Loucy (cell line): ENCODE data around the gene FYN.

Source experiments
- H2AFZ ChIP-seq: fragments of 200-600 bp; sonication (generic); 2 replicates; pipeline ENCODE4 v1.6.0; 2016; ENCODE audit warnings: antibody characterized with exemption, mild to moderate bottlenecking, low read length, moderate library complexity
- H3F3A ChIP-seq: fragments of 200-600 bp; 2 replicates; pipeline ENCODE4 v1.6.0; 2016; ENCODE audit warnings: antibody characterized with exemption, low read depth, mild to moderate bottlenecking
- H3K27me3 ChIP-seq: fragments of 200-600 bp; sonication (generic); 2 replicates; pipeline ENCODE4 v1.6.1; 2014; ENCODE audit warnings: low read length, mild to moderate bottlenecking; ENCODE audit not compliant: insufficient read depth, poor library complexity, severe bottlenecking
- H3K36me3 ChIP-seq: fragments of 200-600 bp; sonication (generic); 2 replicates; pipeline ENCODE4 v1.6.1; 2016; ENCODE audit warnings: low read length; ENCODE audit not compliant: insufficient read depth
- H3K4me1 ChIP-seq: fragments of 200-600 bp; sonication (generic); 2 replicates; pipeline ENCODE4 v1.5.1; 2014; ENCODE audit warnings: low read length, mild to moderate bottlenecking; ENCODE audit not compliant: insufficient read depth, poor library complexity, severe bottlenecking
- H3K4me2 ChIP-seq: fragments of 200-600 bp; sonication (generic); 2 replicates; pipeline ENCODE4 v1.6.0; 2014; ENCODE audit warnings: antibody characterized with exemption, low read length, low read depth, mild to moderate bottlenecking; ENCODE audit not compliant: poor library complexity, severe bottlenecking
- H3K4me3 ChIP-seq: fragments of 200-600 bp; sonication (generic); 2 replicates; pipeline ENCODE4 v1.5.1; 2014; ENCODE audit warnings: low read length, mild to moderate bottlenecking, mixed read lengths; ENCODE audit not compliant: poor library complexity, severe bottlenecking
- H3K79me2 ChIP-seq: fragments of 200-600 bp; sonication (generic); 2 replicates; pipeline ENCODE4 v1.6.1; 2014; ENCODE audit warnings: low read length; ENCODE audit not compliant: insufficient read depth
- H3K9ac ChIP-seq: fragments of 200-600 bp; sonication (generic); 2 replicates; pipeline ENCODE4 v1.6.0; 2014; ENCODE audit warnings: mild to moderate bottlenecking, low read depth, low read length, moderate library complexity; ENCODE audit not compliant: poor library complexity, severe bottlenecking
- H3K9me2 ChIP-seq: fragments of 200-600 bp; sonication (generic); replicated peaks from 2 replicates; pipeline ENCODE4 v1.6.1; 2016; ENCODE audit warnings: low read depth, low read length, mixed read lengths
- H3K9me3 ChIP-seq: fragments of 200-600 bp; sonication (generic); 2 replicates; pipeline ENCODE4 v1.6.1; 2014; ENCODE audit warnings: mild to moderate bottlenecking, antibody characterized with exemption, low read length, low read depth; ENCODE audit not compliant: insufficient read depth
- H4K20me1 ChIP-seq: fragments of 200-600 bp; sonication (generic); 2 replicates; pipeline ENCODE4 v1.6.0; 2014; ENCODE audit warnings: antibody characterized with exemption, low read length, mild to moderate bottlenecking; ENCODE audit not compliant: insufficient read depth, poor library complexity, severe bottlenecking
- CTCF ChIP-seq: fragments of 200-600 bp; sonication (generic); conservative IDR thresholded peaks from 2 replicates; pipeline ENCODE4 v1.5.1; 2014; ENCODE audit warnings: mild to moderate bottlenecking, antibody characterized with exemption, low read length
- EZH2phosphoT487 ChIP-seq: fragments of 200-600 bp; IDR thresholded peaks from 2 replicates; pipeline ENCODE4 v1.6.1; 2018; ENCODE audit warnings: antibody characterized with exemption, mild to moderate bottlenecking, moderate library complexity, borderline replicate concordance

Gene FYN

GRCh38 chr6:111767752-111768430 lies 105.4 kb downstream of the FYN start:
- no peak overlapping the region for H3K4me3 ChIP-seq
- peaks cover 62% of the 10 kb centered on the region for H3K4me1 ChIP-seq
- H3K9me2 ChIP-seq: no peaks in the 10 kb centered on the region
- H3F3A ChIP-seq: no peaks in the 10 kb centered on the region
- no peak overlapping the region for H2AFZ ChIP-seq
- no peaks in the 10 kb centered on the region for H4K20me1 ChIP-seq
- H3K9me3 ChIP-seq: no peaks in the 10 kb centered on the region
- no peak for TF ChIP-seq EZH2phosphoT487
- no peak overlapping the region for H3K9ac ChIP-seq
- peaks cover 89% of the 10 kb centered on the region for H3K79me2 ChIP-seq
- peak overlapping the region; percentile 28 for H3K4me2 ChIP-seq
- H3K27me3 ChIP-seq: no peaks in the 10 kb centered on the region
- H3K36me3 ChIP-seq: no peaks in the 10 kb centered on the region; the same call in 1 of the 2 replicates

- peaks cover 75% of the 10 kb centered on the region for H3K4me1 ChIP-seq
- TF ChIP-seq EZH2phosphoT487: no peak
- TF ChIP-seq CTCF: no peak
- H3K79me2 ChIP-seq: peaks cover 86% of the 10 kb centered on the region
These were observed 106.9 kb downstream of the FYN start for GRCh38 chr6:111766201-111766857.

GRCh38 chr6:111765763-111766162 lies 107.5 kb downstream of the FYN start:
- H3K79me2 ChIP-seq: peaks cover 87% of the 10 kb centered on the region
- H3K4me3 ChIP-seq: no peak overlapping the region
- no peaks in the 10 kb centered on the region for H3K9me3 ChIP-seq
- no peak overlapping the region for H2AFZ ChIP-seq
- no peaks in the 10 kb centered on the region for H3K27me3 ChIP-seq
- no peak overlapping the region for H3K9ac ChIP-seq
- no peak for TF ChIP-seq EZH2phosphoT487
- no peak for TF ChIP-seq CTCF
- no peaks in the 10 kb centered on the region for H3F3A ChIP-seq
- H3K36me3 ChIP-seq: no peaks in the 10 kb centered on the region
- peaks cover 80% of the 10 kb centered on the region for H3K4me1 ChIP-seq
- no peaks in the 10 kb centered on the region for H3K9me2 ChIP-seq
- H3K4me2 ChIP-seq: no peak overlapping the region
- H4K20me1 ChIP-seq: peaks cover 3% of the 10 kb centered on the region

More at GRCh38 chr6:111766201-111766857, 106.9 kb downstream of the FYN start:
- H3K4me3 ChIP-seq: no peak overlapping the region
- H3F3A ChIP-seq: no peaks in the 10 kb centered on the region
- H3K9ac ChIP-seq: no peak overlapping the region
- no peak overlapping the region for H3K4me2 ChIP-seq
- H3K36me3 ChIP-seq: no peaks in the 10 kb centered on the region
- H4K20me1 ChIP-seq: peaks cover 3% of the 10 kb centered on the region
- no peaks in the 10 kb centered on the region for H3K27me3 ChIP-seq
- H3K9me2 ChIP-seq: no peaks in the 10 kb centered on the region
- no peak overlapping the region for H2AFZ ChIP-seq
- H3K9me3 ChIP-seq: no peaks in the 10 kb centered on the region
